Stimulated activated CD4-positive, alpha-beta T cell treated with anti-CD3 and anti-CD28 coated beads, TNF-alpha, amount 100 ng/mL, for 4 hours (primary cell): ENCODE results near the gene WNK2.
"Not testable (repeated sequence)": the region's sequence is repeated elsewhere in the genome, so short reads cannot be mapped to it uniquely, and the experiment has no call there.

Experiments used
- DNase-seq, 3 experiments: peaks; one replicate each; pipeline ENCODE4 v3.0.0-alpha.2; 2020; ENCODE audit warnings: low read depth in 3 of 3

WNK2 gene

DNA sequence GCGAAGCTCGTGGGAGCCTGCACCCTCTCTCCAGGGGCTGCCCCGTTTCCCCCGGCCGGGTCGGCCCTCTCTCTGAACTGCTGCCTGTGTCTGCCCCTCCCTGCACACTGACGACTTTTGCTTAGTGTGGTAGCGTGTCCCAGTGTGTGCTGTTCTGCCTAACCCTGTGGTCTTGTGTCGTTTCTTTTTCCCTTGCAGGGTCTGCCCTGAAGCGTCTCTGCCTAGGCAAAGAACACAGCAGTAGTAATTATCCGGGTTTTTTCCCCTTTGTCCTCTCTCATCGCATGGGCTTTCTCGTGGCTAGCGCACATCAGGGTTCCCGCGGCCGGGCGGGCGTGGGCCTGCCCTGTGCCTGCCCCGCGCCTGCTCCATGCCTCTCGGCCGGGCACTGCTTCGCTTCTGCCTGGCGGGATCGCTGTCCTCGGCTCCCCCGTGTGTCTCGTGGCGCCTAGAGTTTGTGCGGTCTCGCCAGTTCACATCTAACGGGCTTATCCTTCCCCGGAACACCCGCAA, 122.7 kb downstream of the WNK2 start:
- no peak for DNase-seq

DNA sequence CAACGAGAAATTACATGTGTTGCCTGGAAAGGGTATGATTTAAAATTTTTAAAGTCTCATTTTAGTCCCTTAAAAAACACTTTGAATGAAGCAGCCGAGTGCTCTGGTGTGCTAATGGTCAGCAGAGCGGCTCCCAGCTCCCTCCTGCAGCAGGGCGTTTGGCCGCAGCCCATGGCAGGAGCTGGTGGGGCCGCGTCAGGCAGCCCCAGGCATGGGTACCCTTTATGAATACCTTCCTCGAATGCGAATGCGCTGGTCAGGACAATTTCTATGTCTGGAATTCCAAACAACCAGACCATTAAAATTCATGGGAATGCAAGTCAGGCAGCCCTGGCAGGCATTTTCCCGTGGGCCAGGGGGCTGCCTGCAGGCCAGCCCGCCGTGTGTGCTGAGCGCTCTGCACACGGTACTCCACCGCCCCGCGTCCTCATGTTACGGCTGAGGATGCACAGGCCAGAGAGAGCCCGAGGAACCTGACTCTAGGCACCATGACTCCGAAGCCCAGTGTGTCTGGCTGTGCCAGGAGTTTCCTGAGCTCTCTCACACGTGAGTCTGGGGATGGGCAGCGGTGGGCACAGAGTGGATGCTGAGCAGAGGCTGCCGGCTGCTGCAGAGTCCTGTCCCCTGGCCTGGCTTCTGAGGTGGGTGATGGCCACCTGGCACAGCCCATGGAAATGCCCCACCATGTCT, 123.7 kb downstream of the WNK2 start:
- no peak for DNase-seq

DNA sequence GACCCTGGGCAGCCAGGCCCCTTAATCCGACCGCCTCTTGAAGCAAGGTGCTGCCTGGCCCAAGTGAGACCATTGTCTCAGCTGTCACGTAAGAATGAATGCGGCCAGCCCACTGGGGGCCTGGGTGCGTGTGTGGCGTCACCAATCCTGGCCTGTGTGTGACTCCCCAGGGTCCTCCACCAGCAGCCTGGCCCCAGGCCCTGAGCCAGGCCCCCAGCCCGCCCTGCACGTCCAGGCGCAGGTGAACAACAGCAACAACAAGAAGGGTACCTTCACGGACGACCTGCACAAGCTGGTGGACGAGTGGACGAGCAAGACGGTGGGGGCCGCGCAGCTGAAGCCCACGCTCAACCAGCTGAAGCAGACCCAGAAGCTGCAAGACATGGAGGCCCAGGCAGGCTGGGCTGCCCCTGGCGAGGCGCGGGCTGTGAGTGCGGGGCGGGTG, 124.2 kb downstream of the WNK2 start:
- no peak for DNase-seq

DNA sequence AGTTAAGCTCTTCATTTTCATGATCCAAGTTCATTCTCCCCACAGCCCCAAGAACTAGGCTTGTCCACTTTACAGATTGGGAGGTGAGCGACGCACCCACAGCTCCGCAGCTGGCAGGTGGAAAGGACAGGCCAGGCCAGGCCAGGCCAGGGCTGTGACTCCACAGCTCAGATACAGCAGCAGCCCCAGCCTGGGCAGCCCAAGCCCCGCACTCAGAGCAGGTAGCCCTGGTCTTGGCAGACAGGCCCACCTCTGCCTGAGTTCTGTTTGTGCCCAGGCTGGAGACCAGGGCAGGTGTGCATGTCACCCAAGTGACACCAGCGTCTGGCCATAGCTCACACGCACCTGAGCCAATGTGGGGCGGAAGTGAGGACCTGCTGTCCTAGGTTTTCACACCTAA, 124.7 kb downstream of the WNK2 start:
- no peak for DNase-seq

DNA sequence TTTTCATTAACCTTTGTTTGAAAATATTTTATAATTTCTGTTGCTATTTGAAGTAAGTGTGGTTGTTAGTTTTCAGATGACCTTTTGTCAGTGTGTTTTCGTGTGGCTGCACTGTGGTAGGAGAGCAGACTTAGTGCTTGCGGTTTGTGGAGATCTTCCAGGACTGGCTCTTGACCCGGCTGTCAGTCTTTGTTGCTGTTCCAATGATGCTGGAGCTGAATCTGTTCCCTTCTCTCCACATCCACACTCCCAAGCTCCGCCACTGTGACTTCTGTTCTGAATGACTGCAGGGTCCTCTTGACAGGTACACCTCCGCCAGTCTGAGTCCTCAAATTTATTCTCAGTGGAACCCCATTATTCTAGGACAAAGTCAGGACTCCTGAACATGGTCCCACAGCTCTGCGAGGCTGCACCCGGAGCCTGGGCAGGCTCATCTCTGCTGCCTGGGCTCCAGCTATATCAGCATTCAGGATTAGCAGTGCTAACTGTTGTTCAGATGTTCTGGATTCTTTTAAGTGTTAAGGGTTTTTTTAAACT, 126.0 kb downstream of the WNK2 start:
- DNase-seq: no peak

DNA sequence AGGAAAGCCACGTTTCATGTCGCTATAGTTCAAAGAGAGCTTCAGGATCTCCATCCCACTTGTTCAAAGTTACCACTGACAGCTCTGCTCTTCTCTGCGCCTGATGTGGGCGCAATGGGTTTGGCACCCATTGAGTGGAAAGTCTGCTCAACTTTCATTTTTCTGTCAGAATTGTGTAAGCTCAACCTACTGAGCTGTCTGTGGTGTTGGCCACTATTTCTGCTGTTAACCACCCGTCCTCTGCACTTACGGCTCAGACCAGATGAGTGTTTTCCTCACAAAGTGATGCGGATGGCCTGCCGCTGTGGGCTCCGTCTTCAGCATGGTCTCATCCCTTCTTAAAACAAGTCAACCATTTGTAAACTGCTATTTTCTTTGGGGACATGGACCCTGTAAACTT, 131.2 kb downstream of the WNK2 start:
- DNase-seq: no peak

DNA sequence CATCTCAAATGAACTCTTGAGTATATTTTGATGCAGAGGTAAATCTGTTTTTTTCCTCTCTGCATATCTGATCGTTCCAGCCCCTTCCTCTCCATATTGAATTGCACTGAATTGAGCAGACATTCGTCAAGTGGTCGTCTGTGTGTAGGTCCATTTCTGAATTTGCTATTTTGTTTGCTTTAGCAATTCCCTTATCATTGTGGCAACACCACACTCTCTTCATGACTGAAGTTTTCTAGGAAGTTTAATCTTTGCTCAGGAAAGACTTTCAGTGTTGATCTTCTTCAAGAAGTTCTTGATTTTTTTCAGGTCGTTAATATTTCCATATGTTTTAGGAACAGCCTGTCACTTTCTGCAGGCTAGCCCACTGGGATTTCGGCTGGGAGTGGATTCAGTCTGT, 132.0 kb downstream of the WNK2 start:
- no peak for DNase-seq

DNA sequence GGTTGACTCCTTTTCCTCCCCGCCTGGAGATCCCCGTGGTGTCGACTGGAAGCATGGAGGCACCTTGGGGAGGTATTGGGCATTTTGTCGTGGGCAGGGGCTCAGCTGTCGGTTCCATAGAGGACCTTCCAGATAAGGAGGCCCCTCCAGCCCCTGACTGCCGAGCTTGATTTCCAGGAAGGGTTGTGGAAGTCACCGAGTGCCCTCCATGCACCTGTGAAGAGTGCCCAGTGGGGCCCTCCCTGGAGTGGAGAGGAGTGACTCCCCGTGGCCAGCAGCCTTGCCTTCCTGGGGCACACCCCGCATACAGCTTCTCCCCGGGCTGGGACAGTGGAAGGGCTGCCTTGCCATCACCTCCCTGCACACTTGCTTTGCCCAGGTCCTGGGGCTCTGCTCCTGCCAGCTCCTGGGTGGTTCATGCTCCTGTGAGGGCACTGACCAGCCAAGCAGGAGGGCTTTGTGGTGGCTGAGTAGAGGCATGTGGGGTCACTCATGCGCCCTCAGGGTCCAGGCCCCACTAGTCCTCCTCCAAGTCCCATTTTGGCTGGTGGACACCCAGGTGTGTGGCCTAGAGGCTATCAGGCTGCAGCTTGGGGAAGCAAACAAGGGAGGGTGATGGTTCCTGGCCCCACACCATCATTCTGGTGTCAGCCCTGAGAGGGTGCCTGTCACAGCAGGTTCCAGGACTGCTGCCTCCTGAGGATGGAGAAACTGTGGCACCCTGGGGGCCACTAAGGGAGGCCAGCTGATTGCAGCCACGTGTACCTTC, 133.0 kb downstream of the WNK2 start:
- no peak for DNase-seq

DNA sequence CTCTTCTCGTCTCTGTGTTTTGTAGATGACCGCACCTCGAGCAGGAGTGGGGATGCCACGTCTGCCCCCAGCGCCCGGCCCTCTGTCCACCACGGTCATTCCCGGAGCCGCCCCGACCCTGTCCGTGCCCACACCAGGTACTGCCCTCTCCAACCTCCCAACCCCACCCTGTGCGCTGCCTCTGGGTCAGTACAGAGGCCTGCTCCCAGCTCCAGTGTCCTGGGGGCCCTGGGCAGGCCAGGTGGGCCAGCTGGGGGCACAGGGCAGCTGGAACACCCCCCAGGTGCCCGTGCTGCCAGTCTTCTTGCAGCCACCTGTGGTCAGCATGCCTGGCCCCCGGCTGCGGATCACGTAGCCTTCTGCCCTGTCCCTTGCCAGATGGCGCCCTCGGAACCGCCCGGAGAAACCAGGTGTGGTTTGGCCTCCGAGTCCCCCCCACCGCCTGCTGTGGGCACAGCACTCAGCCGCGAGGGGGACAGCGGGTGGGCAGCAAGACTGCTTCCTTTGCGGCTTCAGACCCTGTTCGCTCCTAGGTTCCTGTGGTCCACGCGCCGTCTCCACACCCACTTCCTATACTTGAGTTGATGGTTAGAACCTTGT, 133.7 kb downstream of the WNK2 start:
- DNase-seq: no peak

DNA sequence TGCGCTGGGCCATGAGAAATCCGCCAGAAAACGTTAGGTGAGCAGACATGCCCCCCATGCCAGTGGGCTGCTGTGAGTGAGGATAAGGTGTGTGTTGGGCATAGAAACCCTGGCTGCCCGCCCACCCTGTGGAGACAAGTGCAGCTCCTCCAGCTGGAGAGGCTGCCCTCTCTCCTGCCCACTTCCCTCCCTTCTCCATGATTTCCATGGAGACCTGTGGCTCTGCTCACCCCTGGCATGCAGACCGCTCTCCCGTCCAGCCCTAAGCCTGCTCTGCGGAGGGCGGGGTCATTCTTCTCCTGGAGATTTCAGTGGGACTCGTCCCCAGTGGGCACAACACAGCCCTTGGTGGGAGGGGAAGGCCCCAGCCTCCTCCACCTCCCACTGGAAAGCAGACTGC, 134.5 kb downstream of the WNK2 start:
- DNase-seq: no peak

DNA sequence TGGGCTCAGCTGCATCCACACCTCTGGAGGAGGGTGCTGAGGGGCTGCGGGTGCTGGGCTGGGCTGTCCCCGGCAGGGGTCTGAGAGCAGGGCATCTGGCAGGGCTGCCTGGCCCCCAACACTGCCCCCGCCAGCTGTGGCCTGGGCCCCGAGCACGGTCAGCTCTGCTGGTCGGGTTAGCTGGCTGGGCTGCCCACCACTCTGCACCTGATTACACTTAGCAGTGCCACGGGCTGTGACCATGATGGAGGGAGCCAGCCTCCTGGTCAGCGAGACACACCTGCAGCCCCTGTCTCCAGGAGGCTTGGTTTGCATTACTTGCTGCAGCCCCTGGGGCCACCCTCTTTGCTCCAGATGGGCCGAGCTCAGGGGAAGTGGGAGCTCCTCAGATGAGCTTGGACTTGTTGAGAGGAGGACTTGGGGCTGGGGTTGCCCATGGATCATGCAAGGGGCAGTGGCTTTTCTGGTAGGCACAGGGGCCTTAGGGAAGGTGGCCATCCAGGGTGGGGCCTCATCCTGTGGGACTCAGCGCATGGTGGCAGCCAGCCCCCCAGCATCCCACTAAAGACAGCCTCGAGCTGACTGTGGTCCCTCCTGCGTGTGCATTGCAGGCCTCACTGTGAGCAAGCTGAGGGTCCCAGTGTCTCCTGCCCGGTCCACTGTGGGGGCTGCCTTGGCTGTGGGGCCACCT, 135.5 kb downstream of the WNK2 start:
- no peak for DNase-seq

DNA sequence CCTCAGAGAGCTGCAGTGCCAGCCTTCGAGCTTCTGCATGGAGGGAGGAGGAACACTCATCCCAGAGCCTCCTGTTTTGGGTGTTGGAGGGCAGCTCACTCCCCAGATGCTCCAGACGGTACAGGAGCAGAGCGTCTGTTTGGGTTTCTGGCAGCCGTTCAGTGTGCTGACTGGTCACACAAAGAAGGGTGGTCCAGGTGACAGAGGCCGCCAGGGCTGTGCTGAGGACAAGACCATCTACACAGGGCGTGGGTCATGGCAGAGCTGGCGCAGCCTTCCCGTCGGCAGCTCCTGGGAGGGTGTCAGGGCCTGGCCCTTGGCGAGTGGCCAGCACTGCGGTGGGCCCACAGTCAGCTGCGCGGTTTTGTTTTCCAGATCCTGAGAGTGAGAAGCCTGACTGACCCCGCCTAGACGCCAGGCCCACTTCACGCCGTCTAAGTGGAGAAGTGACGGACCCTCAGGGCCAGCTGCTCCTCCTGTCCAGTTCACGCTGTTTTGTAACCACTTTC, 136.1 kb downstream of the WNK2 start:
- no peak for DNase-seq

DNA sequence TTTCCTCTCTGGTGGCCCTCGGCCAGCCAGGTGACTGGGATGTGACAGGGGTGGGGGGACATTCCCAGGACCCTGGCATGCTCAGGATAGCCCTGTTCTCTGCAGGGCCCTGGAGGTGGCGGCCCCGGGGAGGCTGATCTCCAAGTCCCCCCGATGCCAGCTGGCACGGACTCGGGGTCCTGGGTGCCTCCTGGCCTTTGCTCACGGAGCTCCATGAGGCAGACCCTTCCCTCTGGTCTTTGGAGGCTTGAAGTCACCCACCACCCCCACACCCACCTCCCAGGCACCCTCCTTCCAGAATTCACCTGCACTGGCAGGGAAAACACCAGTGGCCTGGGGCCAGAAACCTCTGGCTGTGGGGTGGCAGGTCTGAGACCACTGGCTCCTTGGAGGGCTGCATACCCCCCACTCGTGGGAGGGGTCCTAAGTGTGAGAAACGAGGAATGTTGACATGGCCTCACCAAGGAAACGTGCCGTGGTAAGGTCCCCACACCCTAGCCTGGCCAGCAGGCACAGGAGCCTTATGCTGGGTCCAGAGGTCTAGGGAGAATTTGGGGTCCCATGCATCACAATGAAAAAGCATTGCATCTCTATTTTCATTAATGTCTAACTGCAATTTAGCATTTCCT, 136.8 kb downstream of the WNK2 start:
- DNase-seq: no peak

DNA sequence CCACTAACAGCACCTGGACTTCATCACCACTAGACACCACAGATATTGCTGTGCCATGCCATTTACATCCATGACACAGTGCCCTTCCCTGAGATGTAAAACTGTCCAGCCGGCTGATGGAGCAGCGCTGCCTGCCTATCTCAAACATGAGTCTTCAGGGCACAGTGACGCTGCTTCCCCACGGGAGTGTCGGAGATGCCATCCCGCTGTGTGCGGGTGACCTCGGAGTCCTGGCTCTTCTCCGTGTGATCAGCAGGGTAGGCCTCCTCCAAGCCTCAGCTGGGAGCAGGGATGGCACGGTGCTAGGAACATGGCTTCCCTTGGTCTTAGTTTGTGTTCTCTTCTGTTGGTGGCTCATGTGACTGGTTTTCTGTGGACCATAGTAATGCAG, 137.3 kb downstream of the WNK2 start:
- DNase-seq: no peak

DNA sequence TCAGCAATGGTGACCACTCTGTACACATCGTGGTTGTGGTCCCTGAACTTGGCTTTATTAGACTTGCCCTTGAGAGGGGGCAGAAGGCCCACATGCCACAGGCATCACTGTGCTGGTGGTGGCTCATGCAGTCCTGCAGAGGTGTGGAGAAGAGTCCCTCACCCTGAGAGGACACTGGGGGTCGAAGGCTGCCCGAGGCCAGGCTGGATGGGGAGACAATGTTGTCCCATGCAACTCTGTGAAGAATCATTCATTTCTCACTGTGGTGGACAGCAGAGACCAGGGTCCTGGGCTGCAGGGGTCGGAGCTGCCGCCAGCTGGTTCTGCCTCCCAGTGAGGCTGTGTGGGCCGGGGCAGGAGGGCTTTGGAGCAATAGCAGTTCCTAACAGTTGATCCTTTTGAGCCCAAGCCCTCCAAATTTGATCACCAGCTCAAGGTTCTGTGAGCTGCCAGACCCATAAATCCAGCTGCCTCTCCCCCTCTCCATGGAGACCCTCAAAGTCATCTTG, 139.6 kb downstream of the WNK2 start:
- not testable (repeated sequence) for DNase-seq

DNA sequence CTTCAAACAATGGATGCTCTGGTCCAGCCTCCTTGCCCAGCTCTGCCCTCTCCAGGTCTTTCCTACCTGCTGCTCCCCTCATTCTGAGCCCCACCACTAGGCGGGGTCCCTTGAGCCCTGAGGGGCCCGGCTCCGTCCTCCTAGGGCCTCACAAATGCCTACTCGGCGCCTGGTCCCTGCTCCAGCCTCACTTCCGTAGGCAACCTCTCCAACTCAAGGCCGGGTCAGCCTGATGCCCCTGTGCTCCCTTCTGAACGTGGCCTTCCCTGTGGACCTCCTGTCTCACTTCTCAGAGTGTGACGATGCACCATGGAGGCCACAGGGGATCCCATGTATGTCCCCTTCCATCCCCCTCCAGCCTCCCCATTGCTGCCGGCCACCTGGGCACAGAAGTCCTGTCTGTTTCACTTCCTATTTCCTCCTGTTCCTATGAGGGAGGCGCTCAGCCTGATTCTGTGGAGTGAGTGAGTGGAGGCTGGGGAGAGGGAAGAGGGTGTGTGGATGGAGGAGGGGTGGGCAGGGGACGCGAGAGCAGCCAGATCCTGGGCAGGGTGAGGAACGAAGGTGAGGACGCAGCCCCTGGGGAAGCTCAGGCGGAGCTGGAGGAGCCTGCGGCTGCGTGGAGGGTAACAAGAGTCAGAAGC, 140.4 kb downstream of the WNK2 start:
- DNase-seq: no peak

DNA sequence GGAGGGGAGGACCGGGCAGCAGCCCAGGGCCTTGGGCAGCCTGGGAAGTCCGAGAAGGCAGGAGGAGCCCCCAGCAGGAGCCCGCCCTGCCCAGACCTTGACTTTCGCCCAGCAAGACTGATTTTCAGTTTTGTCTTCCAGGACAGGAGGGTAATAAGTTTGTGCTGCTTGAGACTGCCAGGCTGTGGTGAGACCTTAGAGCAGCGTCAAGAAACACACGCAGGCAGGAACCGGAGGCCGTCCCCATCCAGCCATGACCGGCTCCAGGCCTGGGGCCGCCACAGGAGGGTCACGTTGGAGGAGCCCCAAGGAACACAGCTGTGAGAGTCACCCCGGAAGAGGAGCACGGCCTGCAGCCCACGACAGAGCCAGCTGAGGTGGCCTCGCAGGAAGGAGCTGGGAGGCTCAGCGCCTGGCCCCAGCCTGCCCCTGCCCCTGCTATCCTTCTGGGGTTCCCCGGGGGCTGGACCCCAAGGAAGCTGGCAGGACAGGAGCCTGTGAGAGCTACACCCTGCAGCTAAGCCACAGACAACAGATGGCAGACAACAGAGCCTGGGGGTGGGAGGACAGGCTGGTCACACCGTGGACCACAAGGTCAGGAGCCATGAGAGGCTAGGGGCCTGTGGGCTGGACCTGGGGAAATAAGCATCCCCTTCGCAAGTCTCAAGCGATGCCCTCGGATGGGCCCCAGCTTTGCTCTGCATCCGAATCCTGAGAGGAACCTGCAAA, 141.5 kb downstream of the WNK2 start:
- no peak for DNase-seq

DNA sequence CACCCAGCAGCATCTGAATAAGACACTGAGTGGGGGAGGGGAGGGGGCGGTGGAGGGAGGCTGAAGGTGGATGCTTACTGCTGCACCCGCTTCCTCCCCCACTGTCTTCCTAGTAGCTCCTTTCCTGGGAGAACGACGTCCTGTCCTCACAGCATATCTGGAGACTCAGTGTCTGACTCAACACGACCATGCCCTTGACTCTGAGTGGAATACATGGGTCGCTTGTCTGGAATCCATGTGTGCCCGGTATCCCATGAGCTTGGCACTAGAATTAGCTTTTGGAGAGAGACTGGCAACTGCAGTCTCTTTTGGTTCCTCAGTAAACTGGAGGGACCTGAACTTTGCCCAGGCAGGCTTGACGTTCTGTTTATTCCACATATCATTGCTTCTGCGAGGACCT, 142.1 kb downstream of the WNK2 start:
- no peak for DNase-seq

DNA sequence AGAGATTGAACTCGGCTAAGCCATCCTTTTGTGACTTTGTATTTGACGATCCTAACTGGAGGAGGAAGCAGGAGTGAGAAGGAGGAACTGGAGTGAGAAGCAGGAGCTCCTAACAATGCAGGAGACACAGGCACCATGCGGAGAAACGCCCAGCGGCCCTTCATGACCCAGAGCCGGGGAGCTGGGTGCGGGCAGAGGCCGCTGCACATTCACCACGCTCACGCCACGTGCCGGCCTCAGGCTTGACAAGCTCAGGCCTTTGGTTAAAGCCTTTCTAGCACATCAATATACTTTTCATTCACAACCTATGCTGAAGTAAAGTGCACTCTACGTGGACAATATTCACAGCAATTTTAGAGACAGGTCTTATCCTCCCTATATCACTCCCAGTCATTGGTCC, 142.7 kb downstream of the WNK2 start:
- no peak for DNase-seq
